ENCODE results near the gene TGFB1.

The TGFB1 gene

DNA sequence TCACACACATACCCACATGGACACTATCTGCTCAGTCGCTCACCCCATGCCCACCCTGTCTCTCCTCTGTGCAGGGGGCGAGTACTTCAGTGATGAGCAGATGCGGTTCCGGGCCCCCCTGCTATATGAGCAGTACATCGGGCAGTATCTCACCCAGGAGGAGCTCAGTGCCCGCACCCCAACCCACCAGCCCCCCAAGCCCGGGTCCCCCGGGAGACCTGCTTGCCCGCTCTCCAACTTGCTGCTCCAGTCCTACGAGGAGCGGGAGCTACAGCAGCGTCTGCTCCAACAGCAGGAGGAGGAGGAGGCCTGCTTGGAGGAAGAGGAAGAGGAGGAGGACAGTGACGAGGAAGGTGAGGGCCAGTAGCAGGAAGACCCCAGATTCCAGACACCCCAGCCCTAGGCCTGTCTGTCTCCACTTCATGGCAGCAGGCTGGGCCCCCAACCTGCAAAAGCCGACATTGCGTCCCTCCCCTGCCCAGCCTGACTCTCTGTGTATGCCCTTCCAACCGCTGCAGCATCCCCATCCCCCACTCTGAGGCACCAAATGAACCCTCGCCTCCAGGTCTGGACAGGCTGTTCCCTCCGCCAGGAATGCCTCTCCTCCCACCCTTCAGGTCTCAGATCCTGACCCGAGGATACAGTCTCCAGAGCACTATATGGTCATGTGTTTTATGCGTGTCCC lies 34.1 kb downstream of the TGFB1 start (continued):
- TF ChIP-seq ARNTL (CRISPR knock-in tag; IDR thresholded peaks at IDR 0.05; ENCODE audit: borderline replicate concordance, low read depth): no peak
- no peak for TF ChIP-seq PPARA (CRISPR knock-in tag; IDR thresholded peaks at IDR 0.05; ENCODE audit: borderline replicate concordance)
- TF ChIP-seq ZNF8 (CRISPR knock-in tag; IDR thresholded peaks at IDR 0.05): no peak
- no peak for TF ChIP-seq SNAI2 (CRISPR knock-in tag; IDR thresholded peaks at IDR 0.05)
- TF ChIP-seq ZC3H10 (CRISPR knock-in tag; IDR thresholded peaks at IDR 0.05): no peak
- no peak for TF ChIP-seq CSDC2 (CRISPR knock-in tag; IDR thresholded peaks at IDR 0.05)
- TF ChIP-seq OSR1 (CRISPR knock-in tag; IDR thresholded peaks at IDR 0.05): no peak
- TF ChIP-seq ZFP30 (CRISPR knock-in tag; IDR thresholded peaks at IDR 0.05): no peak

DNA sequence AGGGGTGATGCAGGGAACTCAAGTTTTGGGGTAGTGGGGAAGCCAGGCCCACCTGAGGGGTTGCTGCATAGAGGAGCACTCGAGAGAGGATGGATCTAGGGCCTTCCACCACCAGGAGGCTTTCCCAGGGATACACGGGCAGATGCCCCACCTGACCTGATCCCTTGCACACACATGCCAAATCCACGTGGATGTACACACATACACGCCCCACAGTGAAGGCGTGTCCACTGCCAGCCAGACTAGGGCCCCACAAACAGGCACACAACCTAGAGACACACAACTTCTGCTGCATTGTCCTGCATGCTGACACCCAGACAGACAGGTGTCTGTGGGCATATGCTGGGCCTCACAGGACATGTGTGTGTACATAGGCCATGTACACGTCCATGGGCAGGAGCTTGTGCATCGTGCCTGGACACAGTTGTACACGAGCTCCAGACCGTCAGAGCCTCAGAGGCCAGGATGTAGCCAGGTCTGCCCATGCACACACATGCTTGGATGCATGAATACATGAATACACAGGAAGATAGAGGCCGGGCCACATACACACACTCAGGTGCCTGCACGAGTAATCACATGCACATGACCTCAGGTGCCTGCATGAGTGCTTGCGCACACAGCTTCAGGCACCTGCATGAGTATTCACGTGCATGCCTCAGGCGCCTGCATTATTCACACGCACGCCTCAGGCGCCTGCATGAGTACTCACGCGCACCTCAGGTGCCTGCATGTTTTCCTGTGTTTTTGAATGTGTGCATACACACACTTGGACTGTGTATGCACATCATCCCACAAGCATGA lies 34.8 kb downstream of the TGFB1 start:
- ATAC-seq: no peak

DNA sequence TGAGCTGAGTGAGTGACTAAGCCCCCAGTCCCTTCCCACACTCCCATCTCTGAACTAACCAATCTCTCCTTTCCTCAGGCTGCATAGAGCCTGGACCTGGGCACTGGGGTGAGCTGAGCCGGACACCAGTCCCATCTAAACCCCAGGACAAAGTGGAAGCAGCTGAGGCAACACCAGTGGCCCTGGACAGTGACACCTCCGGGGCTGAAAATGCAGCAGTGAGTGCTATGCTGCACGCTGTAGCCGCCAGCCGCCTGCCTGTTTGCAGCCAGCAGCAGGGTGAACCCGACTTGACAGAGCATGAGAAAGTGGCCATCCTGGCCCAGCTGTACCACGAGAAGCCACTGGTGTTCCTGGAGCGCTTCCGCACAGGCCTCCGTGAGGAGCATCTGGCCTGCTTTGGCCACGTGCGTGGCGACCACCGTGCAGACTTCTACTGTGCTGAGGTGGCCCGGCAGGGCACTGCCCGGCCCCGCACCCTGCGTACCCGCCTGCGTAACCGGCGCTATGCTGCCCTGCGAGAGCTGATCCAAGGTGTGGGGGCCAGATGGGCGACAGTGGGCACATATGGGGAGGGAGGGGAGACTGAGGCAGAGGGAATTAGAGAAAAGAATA lies 37.3 kb downstream of the TGFB1 start:
- TF ChIP-seq, protein P1, sequence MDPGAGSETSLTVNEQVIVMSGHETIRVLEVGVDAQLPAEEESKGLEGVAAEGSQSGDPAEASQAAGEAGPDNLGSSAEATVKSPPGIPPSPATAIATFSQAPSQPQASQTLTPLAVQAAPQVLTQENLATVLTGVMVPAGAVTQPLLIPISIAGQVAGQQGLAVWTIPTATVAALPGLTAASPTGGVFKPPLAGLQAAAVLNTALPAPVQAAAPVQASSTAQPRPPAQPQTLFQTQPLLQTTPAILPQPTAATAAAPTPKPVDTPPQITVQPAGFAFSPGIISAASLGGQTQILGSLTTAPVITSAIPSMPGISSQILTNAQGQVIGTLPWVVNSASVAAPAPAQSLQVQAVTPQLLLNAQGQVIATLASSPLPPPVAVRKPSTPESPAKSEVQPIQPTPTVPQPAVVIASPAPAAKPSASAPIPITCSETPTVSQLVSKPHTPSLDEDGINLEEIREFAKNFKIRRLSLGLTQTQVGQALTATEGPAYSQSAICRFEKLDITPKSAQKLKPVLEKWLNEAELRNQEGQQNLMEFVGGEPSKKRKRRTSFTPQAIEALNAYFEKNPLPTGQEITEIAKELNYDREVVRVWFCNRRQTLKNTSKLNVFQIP (CRISPR knock-in tag; IDR thresholded peaks at IDR 0.05; ENCODE audit: borderline replicate concordance, low read depth): no peak
- TF ChIP-seq, protein P2, sequence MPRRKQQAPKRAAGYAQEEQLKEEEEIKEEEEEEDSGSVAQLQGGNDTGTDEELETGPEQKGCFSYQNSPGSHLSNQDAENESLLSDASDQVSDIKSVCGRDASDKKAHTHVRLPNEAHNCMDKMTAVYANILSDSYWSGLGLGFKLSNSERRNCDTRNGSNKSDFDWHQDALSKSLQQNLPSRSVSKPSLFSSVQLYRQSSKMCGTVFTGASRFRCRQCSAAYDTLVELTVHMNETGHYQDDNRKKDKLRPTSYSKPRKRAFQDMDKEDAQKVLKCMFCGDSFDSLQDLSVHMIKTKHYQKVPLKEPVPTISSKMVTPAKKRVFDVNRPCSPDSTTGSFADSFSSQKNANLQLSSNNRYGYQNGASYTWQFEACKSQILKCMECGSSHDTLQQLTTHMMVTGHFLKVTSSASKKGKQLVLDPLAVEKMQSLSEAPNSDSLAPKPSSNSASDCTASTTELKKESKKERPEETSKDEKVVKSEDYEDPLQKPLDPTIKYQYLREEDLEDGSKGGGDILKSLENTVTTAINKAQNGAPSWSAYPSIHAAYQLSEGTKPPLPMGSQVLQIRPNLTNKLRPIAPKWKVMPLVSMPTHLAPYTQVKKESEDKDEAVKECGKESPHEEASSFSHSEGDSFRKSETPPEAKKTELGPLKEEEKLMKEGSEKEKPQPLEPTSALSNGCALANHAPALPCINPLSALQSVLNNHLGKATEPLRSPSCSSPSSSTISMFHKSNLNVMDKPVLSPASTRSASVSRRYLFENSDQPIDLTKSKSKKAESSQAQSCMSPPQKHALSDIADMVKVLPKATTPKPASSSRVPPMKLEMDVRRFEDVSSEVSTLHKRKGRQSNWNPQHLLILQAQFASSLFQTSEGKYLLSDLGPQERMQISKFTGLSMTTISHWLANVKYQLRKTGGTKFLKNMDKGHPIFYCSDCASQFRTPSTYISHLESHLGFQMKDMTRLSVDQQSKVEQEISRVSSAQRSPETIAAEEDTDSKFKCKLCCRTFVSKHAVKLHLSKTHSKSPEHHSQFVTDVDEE (CRISPR knock-in tag; IDR thresholded peaks at IDR 0.05): no peak
- TF ChIP-seq ZFP3 (CRISPR knock-in tag; IDR thresholded peaks at IDR 0.05) (no peak), RARB (CRISPR knock-in tag; IDR thresholded peaks at IDR 0.05) (no peak), ZNF70 (CRISPR knock-in tag; IDR thresholded peaks at IDR 0.05) (no peak), TOX (CRISPR knock-in tag; IDR thresholded peaks at IDR 0.05; ENCODE audit: borderline replicate concordance) (no peak)
- TF ChIP-seq, protein P3, sequence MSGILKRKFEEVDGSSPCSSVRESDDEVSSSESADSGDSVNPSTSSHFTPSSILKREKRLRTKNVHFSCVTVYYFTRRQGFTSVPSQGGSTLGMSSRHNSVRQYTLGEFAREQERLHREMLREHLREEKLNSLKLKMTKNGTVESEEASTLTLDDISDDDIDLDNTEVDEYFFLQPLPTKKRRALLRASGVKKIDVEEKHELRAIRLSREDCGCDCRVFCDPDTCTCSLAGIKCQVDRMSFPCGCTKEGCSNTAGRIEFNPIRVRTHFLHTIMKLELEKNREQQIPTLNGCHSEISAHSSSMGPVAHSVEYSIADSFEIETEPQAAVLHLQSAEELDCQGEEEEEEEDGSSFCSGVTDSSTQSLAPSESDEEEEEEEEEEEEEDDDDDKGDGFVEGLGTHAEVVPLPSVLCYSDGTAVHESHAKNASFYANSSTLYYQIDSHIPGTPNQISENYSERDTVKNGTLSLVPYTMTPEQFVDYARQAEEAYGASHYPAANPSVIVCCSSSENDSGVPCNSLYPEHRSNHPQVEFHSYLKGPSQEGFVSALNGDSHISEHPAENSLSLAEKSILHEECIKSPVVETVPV (CRISPR knock-in tag; IDR thresholded peaks at IDR 0.05): no peak
- ATAC-seq: no peak

More for the DNA sequence above, 34.8 kb downstream of the TGFB1 start:
- TF ChIP-seq SNAI2 (CRISPR knock-in tag; IDR thresholded peaks at IDR 0.05) (no peak), OSR1 (CRISPR knock-in tag; IDR thresholded peaks at IDR 0.05) (no peak), ISL1 (CRISPR knock-in tag; IDR thresholded peaks at IDR 0.05) (no peak), ZNF565 (CRISPR knock-in tag; conservative IDR thresholded peaks at IDR 0.05; ENCODE audit: low read depth) (no peak), BACH2 (CRISPR knock-in tag; IDR thresholded peaks at IDR 0.05; ENCODE audit: borderline replicate concordance) (no peak), ARNTL (CRISPR knock-in tag; IDR thresholded peaks at IDR 0.05; ENCODE audit: borderline replicate concordance, low read depth) (no peak), ZFP30 (CRISPR knock-in tag; IDR thresholded peaks at IDR 0.05) (no peak), CSDC2 (CRISPR knock-in tag; IDR thresholded peaks at IDR 0.05) (no peak), ZNF70 (CRISPR knock-in tag; IDR thresholded peaks at IDR 0.05) (no peak), ESRRG (CRISPR knock-in tag; IDR thresholded peaks at IDR 0.05) (no peak), PPARA (CRISPR knock-in tag; IDR thresholded peaks at IDR 0.05; ENCODE audit: borderline replicate concordance) (no peak), ZNF8 (CRISPR knock-in tag; IDR thresholded peaks at IDR 0.05) (no peak), TOX (CRISPR knock-in tag; IDR thresholded peaks at IDR 0.05; ENCODE audit: borderline replicate concordance) (no peak), ZFP3 (CRISPR knock-in tag; IDR thresholded peaks at IDR 0.05) (no peak)
- TF ChIP-seq, protein P4, sequence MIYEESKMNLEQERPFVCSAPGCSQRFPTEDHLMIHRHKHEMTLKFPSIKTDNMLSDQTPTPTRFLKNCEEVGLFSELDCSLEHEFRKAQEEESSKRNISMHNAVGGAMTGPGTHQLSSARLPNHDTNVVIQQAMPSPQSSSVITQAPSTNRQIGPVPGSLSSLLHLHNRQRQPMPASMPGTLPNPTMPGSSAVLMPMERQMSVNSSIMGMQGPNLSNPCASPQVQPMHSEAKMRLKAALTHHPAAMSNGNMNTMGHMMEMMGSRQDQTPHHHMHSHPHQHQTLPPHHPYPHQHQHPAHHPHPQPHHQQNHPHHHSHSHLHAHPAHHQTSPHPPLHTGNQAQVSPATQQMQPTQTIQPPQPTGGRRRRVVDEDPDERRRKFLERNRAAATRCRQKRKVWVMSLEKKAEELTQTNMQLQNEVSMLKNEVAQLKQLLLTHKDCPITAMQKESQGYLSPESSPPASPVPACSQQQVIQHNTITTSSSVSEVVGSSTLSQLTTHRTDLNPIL (CRISPR knock-in tag; IDR thresholded peaks at IDR 0.05; ENCODE audit: low read depth): no peak
- TF ChIP-seq, protein P3 (CRISPR knock-in tag; IDR thresholded peaks at IDR 0.05): no peak
- TF ChIP-seq, protein P1 (CRISPR knock-in tag; IDR thresholded peaks at IDR 0.05; ENCODE audit: borderline replicate concordance, low read depth): no peak
